GM18868 (cell line): Measurements from ENCODE around the gene DNAJB11.
"Not testable (repeated sequence)": the region's sequence is repeated elsewhere in the genome, so short reads cannot be mapped to it uniquely, and the experiment has no call there.

Source experiments
- ATAC-seq: cut with Tn5 transposase; IDR thresholded peaks from one replicate; pipeline ENCODE4 v1.9.1; 2021; ENCODE audit warnings: mild to moderate bottlenecking, moderate library complexity; ENCODE audit not compliant: unreplicated experiment

Gene DNAJB11

GRCh38 chr3:186551387-186551786 lies 19.1 kb upstream of the DNAJB11 start:
- no peak for ATAC-seq

DNA sequence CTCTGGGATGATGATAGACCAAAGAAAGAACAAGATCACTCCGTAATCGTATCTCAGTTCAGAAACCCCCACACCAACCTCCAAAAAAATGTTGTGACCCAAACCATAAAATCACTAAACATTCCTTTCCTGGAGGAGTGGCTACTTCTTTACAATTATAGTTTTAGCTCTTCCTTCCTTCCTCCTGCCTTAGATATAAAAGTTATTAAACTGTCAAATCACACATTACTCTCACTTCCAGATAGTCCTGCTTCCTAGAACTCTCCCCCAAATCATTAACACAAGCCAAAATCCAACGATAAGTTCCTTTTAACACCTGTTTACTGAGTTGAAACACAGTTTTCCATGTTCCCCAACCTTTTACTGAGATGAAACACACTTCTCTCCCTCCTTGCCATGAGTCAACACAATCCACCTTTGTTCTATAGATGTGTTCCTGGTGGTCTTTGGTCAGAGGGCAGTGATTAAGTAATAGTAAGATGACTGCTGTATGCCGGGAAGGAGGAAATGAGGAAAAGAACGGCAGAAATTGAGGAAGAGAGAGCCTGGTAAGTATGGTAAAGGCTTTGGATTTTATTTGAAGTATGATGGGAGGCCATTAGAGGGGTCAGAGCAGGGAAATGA lies 18.0 kb upstream of the DNAJB11 start:
- ATAC-seq: no peak

- ATAC-seq: no peak
These were observed 5.9 kb upstream of the DNAJB11 start for GRCh38 chr3:186564586-186564985.

- ATAC-seq: no peak
These were observed 3.8 kb upstream of the DNAJB11 start for GRCh38 chr3:186566772-186567071.

- peak; percentile 40 for ATAC-seq
These were observed 3.2 kb upstream of the DNAJB11 start, which contains the start of gene TBCCD1 for GRCh38 chr3:186567072-186567921. Gene TBCCD1 (minus strand): TSS chr3:186567339. CDS start chr3:186564329, 3,010 bp downstream.

DNA sequence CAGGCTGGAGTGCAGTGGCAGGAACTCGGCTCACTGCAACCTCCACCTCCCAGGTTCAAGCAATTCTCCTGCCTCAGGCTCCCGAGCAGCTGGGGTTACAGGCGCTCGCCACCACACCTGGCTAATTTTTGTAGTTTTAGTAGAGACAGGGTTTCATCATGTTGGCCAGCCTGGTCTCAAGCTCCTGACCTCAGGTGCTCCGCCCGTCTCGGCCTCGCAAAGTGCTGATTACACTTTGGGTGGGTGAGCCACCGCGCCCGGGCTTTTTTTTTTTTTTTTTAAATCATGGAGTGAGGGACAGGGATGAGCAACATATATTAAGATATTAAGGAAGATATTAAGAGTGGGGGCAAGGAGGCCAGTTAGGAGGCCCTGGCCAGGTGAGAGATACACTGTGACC lies 1.2 kb upstream of the DNAJB11 start:
- ATAC-seq: not testable (repeated sequence)

GRCh38 chr3:186569779-186570095 lies 783 bp upstream of the DNAJB11 start:
- no peak for ATAC-seq

DNA sequence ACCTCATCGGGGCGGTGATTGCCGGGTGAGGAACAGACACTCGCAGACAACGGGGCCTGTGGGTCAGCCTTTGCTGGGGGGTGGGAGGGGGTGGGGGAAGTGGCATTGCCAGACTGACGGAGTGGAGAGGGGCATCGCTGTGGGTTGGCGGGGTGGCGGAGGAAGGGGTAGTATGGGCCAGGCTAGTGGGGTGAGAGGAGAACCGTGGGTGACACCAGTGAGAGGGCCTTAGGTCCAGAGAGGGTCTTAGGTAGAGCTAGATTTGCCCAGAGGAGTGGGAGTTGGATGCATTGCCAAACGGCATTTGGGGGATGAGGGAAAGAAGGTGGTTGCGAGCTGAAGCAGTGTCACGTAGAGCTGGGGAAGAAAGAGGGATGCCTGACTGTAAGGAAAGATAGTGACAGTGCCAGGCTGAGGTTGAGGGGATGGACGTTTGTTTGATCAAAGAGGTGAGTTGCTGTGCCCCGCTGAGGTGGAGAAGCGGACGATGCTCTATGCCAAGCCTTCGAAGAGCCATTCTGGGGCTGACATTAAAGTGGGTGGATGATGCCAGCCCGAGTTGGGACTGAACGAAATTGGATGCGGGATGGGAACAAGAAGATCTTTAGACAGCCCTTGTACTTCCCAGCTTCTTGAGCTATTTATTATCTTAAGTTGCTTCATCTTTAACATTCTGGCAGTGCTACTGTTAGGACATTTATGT lies 572 bp downstream of the DNAJB11 start:
- no peak for ATAC-seq

DNA sequence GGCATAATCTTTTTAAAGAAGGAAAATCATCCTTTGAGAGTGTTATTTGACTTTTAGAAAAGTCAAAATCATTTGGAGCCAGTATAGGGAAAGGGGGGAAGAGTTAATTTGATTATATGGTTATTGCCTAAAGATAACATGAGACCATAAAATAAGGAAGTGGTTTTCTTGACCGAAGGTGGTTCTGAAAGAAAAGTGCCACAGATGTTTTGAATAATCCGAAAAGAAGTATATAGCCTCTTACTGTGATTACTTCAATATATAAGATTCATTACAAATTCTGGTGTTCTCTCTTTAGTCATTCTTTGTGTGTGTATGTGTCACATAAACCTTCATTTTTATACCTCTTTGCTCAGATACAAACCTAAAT lies 1.1 kb downstream of the DNAJB11 start:
- ATAC-seq: no peak

DNA sequence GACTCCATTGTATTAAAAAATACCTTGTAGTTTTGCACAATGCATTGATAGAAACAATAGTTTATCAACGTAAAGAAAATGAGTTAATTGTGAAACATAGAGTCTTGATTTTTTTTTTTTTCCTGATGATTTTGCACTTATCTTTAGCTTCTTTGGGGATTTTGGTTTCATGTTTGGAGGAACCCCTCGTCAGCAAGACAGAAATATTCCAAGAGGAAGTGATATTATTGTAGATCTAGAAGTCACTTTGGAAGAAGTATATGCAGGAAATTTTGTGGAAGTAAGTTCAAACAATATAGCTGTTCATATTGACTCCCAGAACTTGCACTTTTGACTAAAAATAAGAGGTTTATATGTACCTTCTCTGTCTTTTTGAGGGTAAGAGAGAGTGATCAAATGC lies 7.0 kb downstream of the DNAJB11 start:
- ATAC-seq: no peak

GRCh38 chr3:186580785-186581184 lies 10.3 kb downstream of the DNAJB11 start:
- no peak for ATAC-seq

GRCh38 chr3:186582541-186582940 lies 12.0 kb downstream of the DNAJB11 start:
- no peak for ATAC-seq

GRCh38 chr3:186583831-186584230 lies 13.3 kb downstream of the DNAJB11 start:
- no peak for ATAC-seq

DNA sequence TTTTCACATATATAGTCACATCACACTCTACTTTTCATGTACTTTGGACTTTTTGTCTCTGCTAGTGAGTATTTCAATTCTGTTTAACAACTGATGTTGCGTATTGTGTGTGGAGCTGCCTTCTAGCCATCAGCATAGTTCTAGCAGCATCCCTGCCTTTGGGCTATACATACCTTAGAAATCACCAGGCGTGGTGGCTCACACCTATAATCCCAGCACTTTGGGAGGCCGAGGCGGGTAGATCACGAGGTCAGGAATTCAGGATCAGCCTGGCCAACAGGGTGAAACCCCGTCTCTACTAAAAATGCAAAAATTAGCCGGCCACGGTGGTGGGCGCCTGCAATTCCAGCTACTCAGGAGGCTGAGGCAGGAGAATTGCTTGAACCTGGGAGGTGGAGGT lies 15.7 kb downstream of the DNAJB11 start:
- ATAC-seq: not testable (repeated sequence)

DNA sequence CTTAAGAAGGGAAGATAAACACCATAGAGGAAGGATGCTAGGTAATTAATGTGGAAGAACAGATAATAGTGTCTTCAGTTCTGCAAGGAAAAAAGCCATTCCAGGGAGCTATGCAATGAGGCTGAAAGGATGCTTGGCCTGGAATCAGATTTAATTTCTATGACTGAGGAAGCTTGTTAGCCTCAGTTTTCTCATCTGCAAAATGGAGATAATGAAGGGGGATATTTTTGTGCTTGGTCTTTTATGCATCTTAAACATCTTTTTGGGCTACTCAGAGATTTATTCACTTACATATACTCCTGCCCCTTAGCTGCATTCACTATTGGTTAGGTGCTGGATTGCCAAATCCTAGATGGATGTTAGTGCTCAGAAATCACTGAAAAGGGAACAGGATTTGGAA lies 16.7 kb downstream of the DNAJB11 start:
- ATAC-seq: no peak

GRCh38 chr3:186588632-186589031 lies 18.1 kb downstream of the DNAJB11 start:
- no peak for ATAC-seq

DNA sequence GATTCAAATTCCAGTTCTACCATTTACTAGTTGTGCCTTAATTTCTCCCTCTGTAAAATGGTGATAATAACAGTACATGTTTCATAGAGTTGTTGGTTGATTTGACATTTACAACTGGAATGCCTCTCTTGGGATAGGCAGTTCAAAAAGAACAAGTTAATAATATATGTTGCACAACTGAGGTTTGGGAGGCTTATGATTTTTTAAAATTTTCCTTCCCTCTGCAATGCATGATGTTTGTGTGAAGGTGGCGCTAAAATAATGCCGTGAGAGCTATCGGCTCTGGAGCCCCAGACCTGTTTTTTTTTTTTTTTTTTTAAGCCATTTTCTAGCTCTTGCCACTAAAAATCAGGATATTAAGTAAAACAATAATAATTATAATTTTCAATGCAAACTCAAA lies 18.6 kb downstream of the DNAJB11 start:
- no peak for ATAC-seq

- no peak for ATAC-seq
These were observed 19.5 kb downstream of the DNAJB11 start for GRCh38 chr3:186589856-186590579.

- ATAC-seq: no peak
These were observed 20.2 kb downstream of the DNAJB11 start for GRCh38 chr3:186590580-186591295.

GRCh38 chr3:186592682-186593081 lies 22.2 kb downstream of the DNAJB11 start:
- no peak for ATAC-seq

- ATAC-seq: no peak
These were observed 23.3 kb downstream of the DNAJB11 start for GRCh38 chr3:186593862-186594261.
